Stimulated activated effector memory CD8-positive, alpha-beta T cell treated with anti-CD3 and anti-CD28 coated beads, Interleukin-12 subunit alpha, Interleukin-12 subunit beta, amount 100 ng/mL, for 72 hours (primary cell): Measurements from ENCODE around the gene TAOK3.
"Not testable (repeated sequence)": the region's sequence is repeated elsewhere in the genome, so short reads cannot be mapped to it uniquely, and the experiment has no call there.

Experiments used
- ATAC-seq: fragments of 150-1000 bp; cut with Tn5 transposase; 2 replicates; pipeline ENCODE4 v1.10.0; 2021
- DNase-seq, 2 donors: peaks; one replicate each; pipeline ENCODE4 v3.0.0; 2021 to 2022; ENCODE audit warnings: low spot score in 2 of 2
- H3K27ac Mint-ChIP-seq: one replicate; pipeline ENCODE4 v1.8.0; 2022; ENCODE audit warnings: mild to moderate bottlenecking, mixed read lengths
- H3K36me3 Mint-ChIP-seq: one replicate; pipeline ENCODE4 v1.8.0; 2022; ENCODE audit warnings: mild to moderate bottlenecking, mixed read lengths
- H3K4me1 Mint-ChIP-seq: one replicate; pipeline ENCODE4 v1.8.0; 2022; ENCODE audit warnings: mixed read lengths
- H3K4me3 Mint-ChIP-seq: one replicate; pipeline ENCODE4 v1.8.0; 2022; ENCODE audit warnings: mild to moderate bottlenecking, mixed read lengths
- H3K9me3 Mint-ChIP-seq: one replicate; pipeline ENCODE4 v1.8.0; 2022; ENCODE audit warnings: mixed read lengths

Gene TAOK3

GRCh38 chr12:118358008-118358359, 14.7 kb downstream of the TAOK3 start:
- ATAC-seq: no peak
- DNase-seq: no peak
- H3K4me1 Mint-ChIP-seq: peaks cover 41% of the 10 kb centered on the region
- peak overlapping the region; percentile 78 for H3K4me3 Mint-ChIP-seq
- H3K9me3 Mint-ChIP-seq: no peaks in the 10 kb centered on the region
- peak overlapping the region; percentile 90 for H3K27ac Mint-ChIP-seq
- peaks cover 6% of the 10 kb centered on the region for H3K36me3 Mint-ChIP-seq

GRCh38 chr12:118357257-118358007, 15.3 kb downstream of the TAOK3 start:
- peaks cover 7% of the 10 kb centered on the region for H3K36me3 Mint-ChIP-seq
- H3K4me3 Mint-ChIP-seq: peak overlapping the region; percentile 78
- ATAC-seq: peak; percentile 90
- no peaks in the 10 kb centered on the region for H3K9me3 Mint-ChIP-seq
- peaks cover 43% of the 10 kb centered on the region for H3K4me1 Mint-ChIP-seq
- H3K27ac Mint-ChIP-seq: peak overlapping the region; percentile 90
- peak in 1 of 2 donors; percentile 13 for DNase-seq

- Mint-ChIP-seq H3K9me3 (no peaks in the 10 kb centered on the region), H3K4me3 (peak overlapping the region; percentile 78), H3K36me3 (peaks cover 7% of the 10 kb centered on the region), H3K27ac (peak overlapping the region; percentile 90), H3K4me1 (peaks cover 43% of the 10 kb centered on the region)
- DNase-seq (no peak), ATAC-seq (peak; percentile 50)
Measured at GRCh38 chr12:118356809-118357256, 15.9 kb downstream of the TAOK3 start.

DNA sequence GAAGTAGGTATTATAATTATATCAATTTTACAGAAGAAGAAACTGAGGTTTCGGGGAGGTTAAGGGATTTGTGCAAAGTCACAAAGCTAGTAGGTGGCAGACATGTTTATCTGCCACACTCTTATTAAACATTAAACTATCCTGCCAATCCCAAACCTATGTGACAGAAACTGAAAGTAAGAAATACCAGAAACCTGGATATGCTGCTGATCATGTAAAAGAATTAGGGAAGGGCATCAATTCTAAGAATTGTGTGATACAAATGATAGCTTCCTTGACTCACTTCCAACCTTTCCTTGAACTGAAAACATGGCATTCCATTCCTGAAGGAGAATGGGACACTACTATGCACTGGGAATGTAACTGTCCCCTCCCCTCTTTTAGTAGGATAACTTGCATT, 16.9 kb downstream of the TAOK3 start:
- peak overlapping the region; percentile 78 for H3K4me3 Mint-ChIP-seq
- no peaks in the 10 kb centered on the region for H3K9me3 Mint-ChIP-seq
- no peak for ATAC-seq
- peak overlapping the region; percentile 17 for H3K27ac Mint-ChIP-seq
- peaks cover 43% of the 10 kb centered on the region for H3K4me1 Mint-ChIP-seq
- peaks cover 7% of the 10 kb centered on the region for H3K36me3 Mint-ChIP-seq
- DNase-seq: no peak

DNA sequence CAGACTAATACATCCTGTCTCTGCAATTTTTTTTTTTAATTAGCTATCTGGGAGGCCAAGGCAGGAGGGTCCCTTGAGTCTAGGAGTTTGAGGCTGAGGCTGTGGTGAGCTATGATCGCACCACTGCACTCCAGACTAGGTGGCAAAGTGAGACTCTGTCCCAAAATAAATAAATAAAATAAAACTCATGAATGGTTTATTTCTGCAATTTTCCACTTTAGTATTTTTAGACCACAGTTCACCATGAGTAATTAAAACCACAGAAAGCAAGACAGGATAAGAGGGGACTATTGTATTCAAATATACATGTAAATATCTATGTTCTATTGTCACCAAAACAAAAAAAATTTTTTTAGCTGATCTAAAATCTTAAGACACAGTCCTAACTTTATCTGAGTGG, 17.8 kb downstream of the TAOK3 start:
- Mint-ChIP-seq H3K4me3 (no peak overlapping the region), H3K27ac (peak overlapping the region; percentile 76), H3K4me1 (peaks cover 48% of the 10 kb centered on the region), H3K36me3 (peaks cover 7% of the 10 kb centered on the region), H3K9me3 (no peaks in the 10 kb centered on the region)
- DNase-seq (no peak), ATAC-seq (no peak)

GRCh38 chr12:118354503-118354902, 18.2 kb downstream of the TAOK3 start:
- ATAC-seq: not testable (repeated sequence)

GRCh38 chr12:118353721-118354120, 19.0 kb downstream of the TAOK3 start:
- ATAC-seq (no peak), DNase-seq (no peak)
- Mint-ChIP-seq H3K9me3 (no peaks in the 10 kb centered on the region), H3K27ac (no peak overlapping the region), H3K36me3 (peaks cover 7% of the 10 kb centered on the region), H3K4me3 (no peak overlapping the region), H3K4me1 (peaks cover 43% of the 10 kb centered on the region)

More at GRCh38 chr12:118354503-118354902, 18.2 kb downstream of the TAOK3 start:
- Mint-ChIP-seq H3K27ac (peak overlapping the region; percentile 76), H3K4me1 (peaks cover 44% of the 10 kb centered on the region)
- not testable (repeated sequence) for H3K9me3 Mint-ChIP-seq, H3K4me3 Mint-ChIP-seq, H3K36me3 Mint-ChIP-seq, DNase-seq

DNA sequence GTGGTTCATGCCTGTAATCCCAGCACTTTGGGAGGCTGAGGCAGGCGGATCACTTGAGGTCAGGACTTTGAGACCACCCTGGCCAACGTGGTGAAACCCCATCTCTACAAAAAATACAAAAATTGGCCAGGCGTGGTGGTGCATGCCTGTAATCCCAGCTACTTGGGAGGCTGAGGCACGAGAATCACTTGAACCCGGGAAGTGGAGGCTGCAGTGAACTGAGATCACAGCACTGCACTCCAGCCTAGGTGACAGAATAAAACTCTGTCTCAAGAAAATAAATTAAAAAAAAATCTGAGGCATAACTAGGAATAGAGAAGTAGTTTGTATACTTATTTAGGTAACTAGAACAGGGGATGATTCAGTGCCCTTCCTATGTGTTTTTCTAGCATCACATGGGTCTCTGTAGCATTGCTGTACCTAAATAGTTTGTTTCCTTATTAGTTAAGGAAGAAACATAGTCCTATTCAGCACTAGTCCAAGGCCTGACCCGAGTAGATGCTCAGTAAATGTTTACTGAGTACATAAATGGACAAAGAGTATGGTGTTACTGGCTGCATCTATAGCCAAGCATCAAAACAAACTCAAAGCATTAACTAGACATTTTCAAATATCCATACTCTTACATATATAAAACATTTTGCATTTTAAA, 21.7 kb downstream of the TAOK3 start:
- Mint-ChIP-seq H3K4me3 (no peak overlapping the region), H3K27ac (no peak overlapping the region)

DNA sequence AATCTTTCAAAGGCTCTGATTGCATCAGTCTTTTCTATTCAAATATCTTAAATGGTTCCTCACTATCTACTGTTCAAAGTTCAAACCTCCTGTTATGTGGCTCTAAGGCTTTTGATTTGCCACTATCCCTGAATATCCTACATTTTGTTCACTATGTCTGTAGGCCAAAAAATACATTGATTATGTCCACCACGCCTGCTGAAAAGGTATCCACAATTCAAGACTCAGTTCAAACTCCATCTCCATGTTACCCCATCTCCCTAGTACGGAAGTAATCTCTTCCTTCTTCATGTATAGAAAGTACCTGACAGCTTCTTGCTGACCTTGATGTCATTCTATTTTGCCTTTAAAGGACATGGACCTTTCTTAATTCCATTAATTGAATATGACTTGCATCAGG, 24.8 kb downstream of the TAOK3 start:
- Mint-ChIP-seq H3K27ac (peak overlapping the region; percentile 44), H3K36me3 (no peaks in the 10 kb centered on the region), H3K4me3 (no peak overlapping the region), H3K4me1 (peaks cover 42% of the 10 kb centered on the region), H3K9me3 (no peaks in the 10 kb centered on the region)
- no peak for ATAC-seq
- DNase-seq: no peak

More for the DNA sequence above, 21.7 kb downstream of the TAOK3 start:
- Mint-ChIP-seq H3K36me3 (peaks cover 7% of the 10 kb centered on the region), H3K9me3 (no peaks in the 10 kb centered on the region), H3K4me1 (peaks cover 54% of the 10 kb centered on the region)
- ATAC-seq (no peak), DNase-seq (no peak)

DNA sequence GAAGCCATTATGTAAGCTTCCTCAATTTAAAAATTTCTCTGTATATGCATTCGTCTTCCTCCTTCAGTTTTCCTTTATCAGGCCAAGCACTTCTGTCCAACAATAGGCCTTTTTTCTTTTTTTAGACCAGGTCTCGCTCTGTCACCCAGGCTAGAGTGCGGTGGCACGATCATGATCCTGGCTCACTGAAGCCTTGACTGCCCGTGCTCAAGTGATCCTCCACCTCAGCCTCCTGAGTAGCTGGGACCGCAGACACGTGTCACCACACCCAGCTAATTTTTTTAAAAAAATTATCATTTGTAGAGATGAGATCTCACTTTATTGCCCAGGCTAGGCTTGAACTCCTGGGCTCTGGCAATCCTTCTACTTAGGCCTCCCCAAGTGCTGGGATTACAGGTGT, 25.8 kb downstream of the TAOK3 start:
- H3K4me3 Mint-ChIP-seq: no peak overlapping the region
- DNase-seq: no peak

DNA sequence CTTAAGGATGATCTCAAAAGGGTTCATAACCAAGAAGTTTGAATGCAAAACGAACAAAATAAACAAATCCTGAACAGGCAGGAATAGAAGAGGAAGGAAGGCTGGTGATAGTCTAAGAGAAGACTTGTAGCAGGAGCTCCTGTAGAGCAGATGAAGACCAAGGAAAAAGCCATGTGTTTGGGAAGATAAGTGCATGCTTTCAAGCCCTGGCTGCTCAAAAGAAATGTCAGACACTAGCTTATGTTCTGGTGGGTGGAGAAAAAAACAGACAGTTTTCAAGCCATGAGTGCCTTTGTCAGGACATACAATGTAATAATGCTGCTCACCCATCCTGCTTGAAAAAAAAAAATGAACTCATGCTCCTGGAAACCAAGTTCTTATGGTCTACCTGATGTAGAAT, 27.4 kb downstream of the TAOK3 start:
- Mint-ChIP-seq H3K36me3 (no peaks in the 10 kb centered on the region), H3K4me1 (peaks cover 40% of the 10 kb centered on the region), H3K9me3 (no peaks in the 10 kb centered on the region), H3K27ac (no peak overlapping the region), H3K4me3 (no peak overlapping the region)
- DNase-seq: no peak
- no peak for ATAC-seq

More for the DNA sequence above, 25.8 kb downstream of the TAOK3 start:
- ATAC-seq: no peak
- no peaks in the 10 kb centered on the region for H3K9me3 Mint-ChIP-seq
- peak overlapping the region; percentile 44 for H3K27ac Mint-ChIP-seq
- H3K4me1 Mint-ChIP-seq: peaks cover 40% of the 10 kb centered on the region
- H3K36me3 Mint-ChIP-seq: no peaks in the 10 kb centered on the region

GRCh38 chr12:118344829-118345228, 27.9 kb downstream of the TAOK3 start:
- H3K27ac Mint-ChIP-seq: no peak overlapping the region
- DNase-seq (no peak), ATAC-seq (no peak)
- H3K4me1 Mint-ChIP-seq: peaks cover 35% of the 10 kb centered on the region
- H3K9me3 Mint-ChIP-seq: no peaks in the 10 kb centered on the region
- H3K4me3 Mint-ChIP-seq: no peak overlapping the region
- H3K36me3 Mint-ChIP-seq: no peaks in the 10 kb centered on the region

GRCh38 chr12:118342090-118342489, 30.6 kb downstream of the TAOK3 start:
- DNase-seq (no peak), ATAC-seq (no peak)
- Mint-ChIP-seq H3K4me1 (peaks cover 36% of the 10 kb centered on the region), H3K9me3 (no peaks in the 10 kb centered on the region), H3K36me3 (peaks cover 12% of the 10 kb centered on the region), H3K27ac (no peak overlapping the region), H3K4me3 (no peak overlapping the region)

DNA sequence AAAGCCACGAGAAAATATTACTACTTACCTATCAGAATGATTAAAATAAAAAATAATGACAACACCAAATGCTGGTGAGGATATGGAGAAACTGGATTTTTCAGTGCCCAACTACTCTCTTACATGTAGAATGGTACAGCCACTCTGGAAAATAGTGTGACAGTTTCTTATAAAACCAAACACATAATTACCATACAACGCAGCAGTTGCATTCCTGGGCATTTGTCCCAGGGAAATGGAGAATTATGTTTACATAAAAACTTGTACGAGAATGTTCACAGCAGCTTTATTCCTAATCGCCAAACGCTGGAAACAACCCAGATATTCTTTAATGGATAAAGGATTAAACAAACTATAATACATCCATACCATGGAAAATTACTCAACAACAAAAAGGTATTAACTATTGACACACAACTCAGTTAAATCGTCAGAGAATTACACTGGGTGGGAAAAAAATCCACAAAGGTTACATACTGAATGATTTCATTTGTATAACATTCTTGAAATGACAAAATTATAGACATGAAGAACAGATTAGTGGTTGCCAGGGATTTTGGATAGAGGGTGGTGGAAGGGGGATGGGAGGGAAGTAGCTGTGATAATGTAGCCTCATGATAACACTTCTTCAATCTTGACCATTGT, 35.4 kb downstream of the TAOK3 start:
- no peak overlapping the region for H3K27ac Mint-ChIP-seq
- no peak for ATAC-seq
- no peak for DNase-seq
- H3K9me3 Mint-ChIP-seq: no peaks in the 10 kb centered on the region
- H3K4me3 Mint-ChIP-seq: no peak overlapping the region
- H3K4me1 Mint-ChIP-seq: peaks cover 30% of the 10 kb centered on the region
- H3K36me3 Mint-ChIP-seq: peaks cover 26% of the 10 kb centered on the region

DNA sequence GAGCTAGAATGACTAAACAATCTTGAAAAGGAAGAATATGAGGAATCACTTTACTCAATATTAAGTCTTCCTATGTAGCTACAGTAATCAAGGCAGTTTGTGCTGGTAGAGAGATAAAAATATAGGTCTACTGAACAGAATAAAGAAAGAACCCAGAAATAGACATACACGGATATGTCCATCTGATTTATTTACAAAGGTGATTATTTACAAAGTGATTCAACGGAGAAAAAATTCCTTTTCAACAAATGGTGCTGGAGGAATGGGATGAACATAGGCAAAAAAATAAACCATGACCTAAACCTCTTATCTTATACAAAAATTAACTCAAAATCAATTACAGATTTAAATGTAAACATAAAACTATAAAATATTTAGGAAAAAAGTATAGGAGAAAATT, 36.6 kb downstream of the TAOK3 start:
- no peaks in the 10 kb centered on the region for H3K9me3 Mint-ChIP-seq
- H3K36me3 Mint-ChIP-seq: peaks cover 26% of the 10 kb centered on the region
- H3K27ac Mint-ChIP-seq: no peak overlapping the region
- DNase-seq (no peak), ATAC-seq (no peak)
- peaks cover 31% of the 10 kb centered on the region for H3K4me1 Mint-ChIP-seq
- no peak overlapping the region for H3K4me3 Mint-ChIP-seq
